ENCODE measurements around the gene TRABD2B.

- TF ChIP-seq EZH2 (IDR thresholded peaks at IDR 0.05; ENCODE audit: borderline replicate concordance, low read depth, low read length, poor library complexity, severe bottlenecking) (no peak), CTCF (conservative IDR thresholded peaks at IDR 0.05; ENCODE audit: low read depth, low read length) (no peak)
Measured at GRCh38 chr1:47998396-47998990, 1.3 kb upstream of the TRABD2B start.

Data from A673 (cell line).